ENCODE data around the gene ETS1.

The ETS1 gene

DNA sequence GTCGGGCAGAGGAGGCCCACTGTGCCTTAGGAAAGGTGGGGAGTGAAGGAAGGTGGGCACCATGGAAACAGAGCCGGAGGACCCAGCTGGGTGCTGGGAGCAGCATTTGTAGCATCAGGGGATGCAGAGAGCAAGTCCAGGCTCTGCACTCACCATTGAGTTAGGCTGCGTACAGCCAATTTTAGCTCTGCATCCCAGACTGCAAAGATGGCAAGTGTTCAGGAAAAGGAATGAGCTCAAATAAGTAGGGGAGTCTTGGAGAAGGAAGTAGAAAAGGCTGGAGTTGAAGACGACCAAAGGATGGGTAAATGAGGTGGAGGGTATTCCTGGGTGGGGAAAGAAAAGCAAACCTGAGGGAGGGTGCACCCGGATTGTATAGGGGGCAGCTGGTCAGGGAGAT lies 31.6 kb upstream of the ETS1 start:
- H3K4me3 ChIP-seq (replicated peaks; ENCODE audit: low read depth, low read length): no peak overlapping the region
- no peak for TF ChIP-seq CTCF (IDR thresholded peaks at IDR 0.05; ENCODE audit: low read depth, low read length, missing control alignments)
- no peak for DNase-seq (ENCODE audit: extremely low read depth, low read depth)

DNA sequence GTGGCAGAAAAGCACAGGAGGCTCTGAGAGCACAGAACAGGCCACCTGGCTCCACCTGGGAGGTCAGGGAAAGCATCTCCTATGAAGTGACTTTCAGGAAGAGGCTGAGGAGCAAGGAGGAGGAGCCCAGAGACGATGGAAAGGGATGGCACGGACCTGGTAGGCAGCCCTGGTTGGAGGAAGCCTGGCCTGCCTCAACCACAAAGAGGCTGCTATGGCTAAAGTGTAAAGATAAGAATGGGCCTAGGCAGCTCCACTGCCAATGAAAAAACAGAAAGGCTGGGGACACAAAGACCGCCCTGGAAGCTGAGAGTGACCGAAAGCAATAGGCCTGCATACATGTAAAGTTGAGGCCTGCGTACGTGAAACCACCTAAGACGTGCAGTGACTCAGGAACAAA lies 31.2 kb upstream of the ETS1 start:
- no peak for TF ChIP-seq CTCF (IDR thresholded peaks at IDR 0.05; ENCODE audit: low read depth, low read length, missing control alignments)
- no peak overlapping the region for H3K4me3 ChIP-seq (replicated peaks; ENCODE audit: low read depth, low read length)
- DNase-seq (ENCODE audit: extremely low read depth, low read depth): no peak

GRCh38 chr11:128616161-128616560 lies 28.8 kb upstream of the ETS1 start:
- TF ChIP-seq CTCF (IDR thresholded peaks at IDR 0.05; ENCODE audit: low read depth, low read length, missing control alignments): no peak
- H3K4me3 ChIP-seq (replicated peaks; ENCODE audit: low read depth, low read length): no peak overlapping the region

GRCh38 chr11:128615612-128616011 lies 28.3 kb upstream of the ETS1 start:
- no peak for TF ChIP-seq CTCF (IDR thresholded peaks at IDR 0.05; ENCODE audit: low read depth, low read length, missing control alignments)
- no peak overlapping the region for H3K4me3 ChIP-seq (replicated peaks; ENCODE audit: low read depth, low read length)
- DNase-seq (ENCODE audit: extremely low read depth, low read depth): no peak

More at GRCh38 chr11:128616161-128616560, 28.8 kb upstream of the ETS1 start:
- no peak for DNase-seq (ENCODE audit: extremely low read depth, low read depth)

DNA sequence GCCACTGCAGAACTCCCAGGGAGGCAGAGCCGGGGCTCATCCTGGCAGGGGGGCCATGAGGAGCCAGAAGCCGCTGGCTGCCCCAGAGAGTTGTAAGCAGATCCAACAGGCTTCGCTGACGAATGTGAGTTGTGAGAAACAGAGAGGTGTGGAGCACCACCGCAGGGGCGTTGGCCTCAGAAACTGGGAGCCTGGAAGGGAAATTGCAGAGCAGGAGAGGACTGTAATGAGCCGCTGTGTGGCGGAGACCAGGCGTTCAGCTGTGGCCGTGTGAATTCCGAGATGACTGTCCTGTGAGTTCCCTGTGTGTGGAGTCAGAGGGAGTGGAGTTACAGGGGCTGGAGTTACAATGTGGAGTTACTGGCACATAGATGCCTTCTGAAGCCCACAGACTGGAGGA lies 27.7 kb upstream of the ETS1 start:
- TF ChIP-seq CTCF (IDR thresholded peaks at IDR 0.05; ENCODE audit: low read depth, low read length, missing control alignments): no peak
- DNase-seq (ENCODE audit: extremely low read depth, low read depth): no peak
- H3K4me3 ChIP-seq (replicated peaks; ENCODE audit: low read depth, low read length): no peak overlapping the region

DNA sequence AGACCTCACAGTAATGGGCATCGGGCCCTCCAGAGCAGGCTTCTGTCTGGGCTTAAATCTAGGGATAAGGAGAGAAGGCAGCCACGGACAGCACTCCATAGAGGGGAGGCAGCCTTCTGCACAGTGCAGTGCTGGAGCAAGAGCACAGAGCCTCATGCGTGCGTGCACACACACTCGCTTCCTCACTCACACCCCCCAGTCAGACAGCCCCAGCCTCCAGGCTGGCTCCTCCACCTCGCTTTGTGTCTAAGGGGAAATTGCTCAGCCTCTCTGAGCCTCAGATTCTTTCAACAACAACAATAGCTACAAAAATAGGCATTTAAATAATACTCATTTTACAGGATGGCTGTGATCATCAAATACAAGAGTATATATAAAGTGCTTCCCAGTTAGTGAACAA lies 26.7 kb upstream of the ETS1 start:
- TF ChIP-seq CTCF (IDR thresholded peaks at IDR 0.05; ENCODE audit: low read depth, low read length, missing control alignments): no peak
- H3K4me3 ChIP-seq (replicated peaks; ENCODE audit: low read depth, low read length): no peak overlapping the region
- DNase-seq (ENCODE audit: extremely low read depth, low read depth): no peak

DNA sequence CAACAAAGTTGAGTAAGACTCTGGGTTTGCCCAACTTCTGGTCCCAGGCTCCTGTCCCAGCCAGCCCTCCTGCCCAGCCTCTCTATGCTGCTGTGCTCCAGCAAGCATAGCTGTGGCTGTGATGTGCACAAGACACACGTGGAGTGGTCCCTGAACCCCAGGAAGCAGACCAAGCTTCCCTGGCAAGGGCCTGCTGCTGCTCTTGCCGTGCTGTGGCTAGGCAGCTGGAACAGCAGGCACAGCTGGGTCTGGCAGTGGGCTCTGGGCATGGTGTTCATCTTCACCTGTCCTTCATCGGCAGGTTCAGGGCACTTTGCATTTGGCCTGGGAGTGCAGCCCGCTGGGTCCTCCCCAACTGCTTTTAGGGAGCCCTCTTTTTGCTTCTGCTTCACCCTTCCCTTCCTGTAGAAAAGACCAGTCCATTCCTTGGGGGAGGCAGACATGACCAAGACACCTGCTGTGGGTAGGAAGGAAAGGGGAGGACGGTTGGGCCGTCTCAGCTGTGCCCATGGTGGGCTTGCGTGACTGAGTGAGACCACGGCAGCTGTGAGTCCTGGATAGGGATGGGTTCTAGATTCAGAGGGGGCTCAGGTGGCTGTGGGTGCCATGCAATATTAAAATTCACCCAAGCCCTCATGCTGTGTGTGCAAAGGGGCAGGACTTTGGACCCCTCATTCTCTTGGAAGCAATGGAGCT lies 26.1 kb upstream of the ETS1 start:
- DNase-seq (ENCODE audit: extremely low read depth, low read depth): no peak
- no peak for TF ChIP-seq CTCF (IDR thresholded peaks at IDR 0.05; ENCODE audit: low read depth, low read length, missing control alignments)
- no peak overlapping the region for H3K4me3 ChIP-seq (replicated peaks; ENCODE audit: low read depth, low read length)

Data from HFF-Myc (cell line).